ENCODE measurements around the gene CCDC82. TPM values are rescaled to one million over a fixed set of nuclear protein-coding genes. Genes with fewer than 3 reads are reported as not detected.
"Not testable (repeated sequence)": the region's sequence is repeated elsewhere in the genome, so short reads cannot be mapped to it uniquely, and the experiment has no call there.

The CCDC82 gene
- total and polyA plus RNA-seq, 2 of the 4 experiments (the other 2 are of a cell fraction) = 4.1 to 9.4 TPM

GRCh38 chr11:96432654-96433053, 42.9 kb upstream of the CCDC82 start:
- H3K9ac ChIP-seq (ENCODE audit: low read depth, low read length); H4K5ac ChIP-seq (ENCODE audit: low read depth, low read length); H3K4me2 ChIP-seq (ENCODE audit: low read depth, low read length); H3K27ac ChIP-seq (ENCODE audit: insufficient read depth, low read length); H2AK5ac ChIP-seq (ENCODE audit: low read depth, low read length); H3K36me3 ChIP-seq (ENCODE audit: control insufficient read depth, insufficient read depth, low read length); H2BK20ac ChIP-seq (ENCODE audit: low read depth, low read length); H3K9me3 ChIP-seq (ENCODE audit: control insufficient read depth, insufficient read depth, low read length); H3K27me3 ChIP-seq (ENCODE audit: control insufficient read depth, insufficient read depth, low read length); H3K23ac ChIP-seq (ENCODE audit: low read depth, low read length); H3K4ac ChIP-seq (ENCODE audit: low read depth, low read length); dilution Hi-C loops (cut with HindIII; ENCODE audit: low sequenced_read_pairs, unreplicated experiment); H2BK5ac ChIP-seq (ENCODE audit: low read depth, low read length, poor library complexity, severe bottlenecking); H3K14ac ChIP-seq (replicated peaks; ENCODE audit: low read depth, low read length); H2AFZ ChIP-seq (replicated peaks; ENCODE audit: low read length, poor library complexity); CTCF ChIA-PET; H3K18ac ChIP-seq (ENCODE audit: low read depth, low read length); H3K79me1 ChIP-seq (ENCODE audit: low read depth in 1 of 2, low read length in 2 of 2); H3K9me1 ChIP-seq (ENCODE audit: insufficient read depth, low read length); H2BK15ac ChIP-seq (ENCODE audit: low read depth, low read length); DNase-seq; H3K56ac ChIP-seq (ENCODE audit: extremely low read depth, insufficient read depth, low read length); intact Hi-C loops (cut with micrococcal nuclease); H4K8ac ChIP-seq (ENCODE audit: low read depth in 2 of 2, low read length in 2 of 2); H3K4me3 ChIP-seq (ENCODE audit: insufficient read depth, low read depth, low read length); POLR2A ChIA-PET (ENCODE audit: unreplicated experiment); H4K91ac ChIP-seq (ENCODE audit: insufficient read depth, low read depth, low read length); H2BK120ac ChIP-seq (ENCODE audit: low read depth, low read length); H4K20me1 ChIP-seq (ENCODE audit: insufficient read depth, low read length); H2AK9ac ChIP-seq (replicated peaks; ENCODE audit: low read depth, low read length, poor library complexity); H3K4me1 ChIP-seq (ENCODE audit: control insufficient read depth, insufficient read depth, low read length); ATAC-seq (ENCODE audit: low read depth); BruUV-seq (replicated peaks): not testable (repeated sequence)
- in situ Hi-C loops (cut with MboI; ENCODE audit: low sequenced_read_pairs) = loop anchor here (25.0 kb wide), 2 partner anchors 1370 to 1820 kb away; partner anchors contain the start of gene SRSF8

Measured in IMR-90 (cell line).